ENCODE results near the gene MACROD1. TPM values are rescaled to one million over a fixed set of nuclear protein-coding genes. Genes with fewer than 3 reads are reported as not detected.

Gene MACROD1
- total RNA-seq, 4 donors from 2014 or later = 29.2 to 64.6 (median 46.2) TPM

- Histone ChIP-seq H3K4me1 (peaks cover 5% of the 10 kb centered on the region), H3K27ac (no peak overlapping the region), H3K36me3 (no peaks in the 10 kb centered on the region), H3K9me3 (no peaks in the 10 kb centered on the region), H3K4me3 (no peak overlapping the region), H3K27me3 (no peaks in the 10 kb centered on the region)
- DNase-seq (ENCODE audit: low spot score in 2 of 2) = no peak
- TF ChIP-seq CTCF (IDR thresholded peaks at IDR 0.05) (no peak), POLR2AphosphoS5 (IDR thresholded peaks at IDR 0.05) (no peak), POLR2A (IDR thresholded peaks at IDR 0.05) (no peak), EP300 (IDR thresholded peaks at IDR 0.05) (no peak)
- 85% methylated on average over 8 of the region's 8 CpGs for WGBS
Observed at GRCh38 chr11:64072403-64072802, 93.5 kb downstream of the MACROD1 start.

- TF ChIP-seq POLR2A (IDR thresholded peaks at IDR 0.05) = no peak
- TF ChIP-seq EP300 (IDR thresholded peaks at IDR 0.05) = no peak
- no peak for TF ChIP-seq POLR2AphosphoS5 (IDR thresholded peaks at IDR 0.05)
- TF ChIP-seq CTCF (IDR thresholded peaks at IDR 0.05) = no peak
- Histone ChIP-seq H3K9me3 (no peaks in the 10 kb centered on the region), H3K4me1 (peaks cover 5% of the 10 kb centered on the region), H3K4me3 (no peak overlapping the region), H3K27me3 (no peaks in the 10 kb centered on the region), H3K36me3 (no peaks in the 10 kb centered on the region), H3K27ac (no peak overlapping the region)
- WGBS = no CpG with 5 or more reads among the region's 20 CpGs
- DNase-seq (ENCODE audit: low spot score in 2 of 2) = no peak
Observed at GRCh38 chr11:64071849-64072248, 94.1 kb downstream of the MACROD1 start.

GRCh38 chr11:64070314-64070681, 95.6 kb downstream of the MACROD1 start:
- Histone ChIP-seq H3K27ac (no peak overlapping the region), H3K9me3 (no peaks in the 10 kb centered on the region), H3K4me1 (peaks cover 5% of the 10 kb centered on the region), H3K27me3 (no peaks in the 10 kb centered on the region), H3K36me3 (no peaks in the 10 kb centered on the region), H3K4me3 (no peak overlapping the region)
- DNase-seq (ENCODE audit: low spot score in 2 of 2) = no peak
- 64% methylated on average over 8 of the region's 12 CpGs for WGBS
- TF ChIP-seq EP300 (IDR thresholded peaks at IDR 0.05) (no peak), POLR2AphosphoS5 (IDR thresholded peaks at IDR 0.05) (no peak), POLR2A (IDR thresholded peaks at IDR 0.05) (no peak), CTCF (IDR thresholded peaks at IDR 0.05) (no peak)

GRCh38 chr11:64069401-64070313, 96.3 kb downstream of the MACROD1 start:
- Histone ChIP-seq H3K4me3 (no peak overlapping the region), H3K9me3 (no peaks in the 10 kb centered on the region), H3K4me1 (peaks cover 5% of the 10 kb centered on the region), H3K27ac (no peak overlapping the region), H3K36me3 (no peaks in the 10 kb centered on the region), H3K27me3 (no peaks in the 10 kb centered on the region)
- TF ChIP-seq EP300 (IDR thresholded peaks at IDR 0.05) = no peak
- no peak for TF ChIP-seq CTCF (IDR thresholded peaks at IDR 0.05)
- no peak for TF ChIP-seq POLR2AphosphoS5 (IDR thresholded peaks at IDR 0.05)
- DNase-seq (ENCODE audit: low spot score in 2 of 2) = no peak
- WGBS = 88% methylated on average over 18 of the region's 23 CpGs

GRCh38 chr11:64068705-64069400, 97.1 kb downstream of the MACROD1 start:
- no peak for DNase-seq (ENCODE audit: low spot score in 2 of 2)
- TF ChIP-seq POLR2A (IDR thresholded peaks at IDR 0.05) = no peak
- TF ChIP-seq EP300 (IDR thresholded peaks at IDR 0.05) = no peak
- no peak for TF ChIP-seq CTCF (IDR thresholded peaks at IDR 0.05)
- no peak for TF ChIP-seq POLR2AphosphoS5 (IDR thresholded peaks at IDR 0.05)
- H3K27ac ChIP-seq = no peak overlapping the region
- H3K9me3 ChIP-seq = no peaks in the 10 kb centered on the region
- no peaks in the 10 kb centered on the region for H3K27me3 ChIP-seq
- H3K4me1 ChIP-seq = no peaks in the 10 kb centered on the region
- 90% methylated on average over 15 of the region's 20 CpGs for WGBS
- no peaks in the 10 kb centered on the region for H3K36me3 ChIP-seq
- H3K4me3 ChIP-seq = no peak overlapping the region

Measured in suprapubic skin (tissue), 4 donors.